ENCODE measurements around the gene OLA1.

DNA sequence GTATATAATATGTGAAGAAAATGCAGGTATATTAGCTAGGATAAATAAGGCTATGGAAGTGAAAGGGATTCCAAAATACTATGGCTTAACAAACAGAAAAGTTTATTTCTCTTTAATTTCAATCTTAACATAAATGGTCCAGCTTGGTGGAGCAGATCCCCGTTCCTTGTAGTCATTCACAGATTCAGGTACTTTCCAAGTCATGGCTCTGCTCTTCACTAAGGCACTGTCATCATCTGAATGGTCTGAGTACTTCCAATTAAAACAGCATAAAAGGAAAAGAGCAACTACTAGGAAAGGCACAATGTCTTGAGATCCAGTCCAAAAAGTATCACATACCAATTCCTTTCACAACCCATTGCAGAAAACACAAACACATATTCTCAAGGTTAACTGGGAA lies 63.4 kb downstream of the OLA1 start:
- TF ChIP-seq MXI1 (IDR thresholded peaks at IDR 0.05; ENCODE audit: low read depth, low read length), result no peak
- TF ChIP-seq, protein P1, sequence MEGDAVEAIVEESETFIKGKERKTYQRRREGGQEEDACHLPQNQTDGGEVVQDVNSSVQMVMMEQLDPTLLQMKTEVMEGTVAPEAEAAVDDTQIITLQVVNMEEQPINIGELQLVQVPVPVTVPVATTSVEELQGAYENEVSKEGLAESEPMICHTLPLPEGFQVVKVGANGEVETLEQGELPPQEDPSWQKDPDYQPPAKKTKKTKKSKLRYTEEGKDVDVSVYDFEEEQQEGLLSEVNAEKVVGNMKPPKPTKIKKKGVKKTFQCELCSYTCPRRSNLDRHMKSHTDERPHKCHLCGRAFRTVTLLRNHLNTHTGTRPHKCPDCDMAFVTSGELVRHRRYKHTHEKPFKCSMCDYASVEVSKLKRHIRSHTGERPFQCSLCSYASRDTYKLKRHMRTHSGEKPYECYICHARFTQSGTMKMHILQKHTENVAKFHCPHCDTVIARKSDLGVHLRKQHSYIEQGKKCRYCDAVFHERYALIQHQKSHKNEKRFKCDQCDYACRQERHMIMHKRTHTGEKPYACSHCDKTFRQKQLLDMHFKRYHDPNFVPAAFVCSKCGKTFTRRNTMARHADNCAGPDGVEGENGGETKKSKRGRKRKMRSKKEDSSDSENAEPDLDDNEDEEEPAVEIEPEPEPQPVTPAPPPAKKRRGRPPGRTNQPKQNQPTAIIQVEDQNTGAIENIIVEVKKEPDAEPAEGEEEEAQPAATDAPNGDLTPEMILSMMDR (IDR thresholded peaks at IDR 0.05 in 2 of 3, conservative IDR thresholded peaks at IDR 0.05 in 1 of 3; ENCODE audit: insufficient read depth in 2 of 3, low read depth in 1 of 3, low read length in 3 of 3), result no peak
- TF ChIP-seq, protein P2, sequence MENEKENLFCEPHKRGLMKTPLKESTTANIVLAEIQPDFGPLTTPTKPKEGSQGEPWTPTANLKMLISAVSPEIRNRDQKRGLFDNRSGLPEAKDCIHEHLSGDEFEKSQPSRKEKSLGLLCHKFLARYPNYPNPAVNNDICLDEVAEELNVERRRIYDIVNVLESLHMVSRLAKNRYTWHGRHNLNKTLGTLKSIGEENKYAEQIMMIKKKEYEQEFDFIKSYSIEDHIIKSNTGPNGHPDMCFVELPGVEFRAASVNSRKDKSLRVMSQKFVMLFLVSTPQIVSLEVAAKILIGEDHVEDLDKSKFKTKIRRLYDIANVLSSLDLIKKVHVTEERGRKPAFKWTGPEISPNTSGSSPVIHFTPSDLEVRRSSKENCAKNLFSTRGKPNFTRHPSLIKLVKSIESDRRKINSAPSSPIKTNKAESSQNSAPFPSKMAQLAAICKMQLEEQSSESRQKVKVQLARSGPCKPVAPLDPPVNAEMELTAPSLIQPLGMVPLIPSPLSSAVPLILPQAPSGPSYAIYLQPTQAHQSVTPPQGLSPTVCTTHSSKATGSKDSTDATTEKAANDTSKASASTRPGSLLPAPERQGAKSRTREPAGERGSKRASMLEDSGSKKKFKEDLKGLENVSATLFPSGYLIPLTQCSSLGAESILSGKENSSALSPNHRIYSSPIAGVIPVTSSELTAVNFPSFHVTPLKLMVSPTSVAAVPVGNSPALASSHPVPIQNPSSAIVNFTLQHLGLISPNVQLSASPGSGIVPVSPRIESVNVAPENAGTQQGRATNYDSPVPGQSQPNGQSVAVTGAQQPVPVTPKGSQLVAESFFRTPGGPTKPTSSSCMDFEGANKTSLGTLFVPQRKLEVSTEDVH (IDR thresholded peaks at IDR 0.05; ENCODE audit: low read depth, partially characterized antibody), result no peak
- TF ChIP-seq, protein P3, sequence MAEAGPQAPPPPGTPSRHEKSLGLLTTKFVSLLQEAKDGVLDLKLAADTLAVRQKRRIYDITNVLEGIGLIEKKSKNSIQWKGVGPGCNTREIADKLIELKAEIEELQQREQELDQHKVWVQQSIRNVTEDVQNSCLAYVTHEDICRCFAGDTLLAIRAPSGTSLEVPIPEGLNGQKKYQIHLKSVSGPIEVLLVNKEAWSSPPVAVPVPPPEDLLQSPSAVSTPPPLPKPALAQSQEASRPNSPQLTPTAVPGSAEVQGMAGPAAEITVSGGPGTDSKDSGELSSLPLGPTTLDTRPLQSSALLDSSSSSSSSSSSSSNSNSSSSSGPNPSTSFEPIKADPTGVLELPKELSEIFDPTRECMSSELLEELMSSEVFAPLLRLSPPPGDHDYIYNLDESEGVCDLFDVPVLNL (CRISPR knock-in tag; IDR thresholded peaks at IDR 0.05; ENCODE audit: low read depth), result no peak
- TF ChIP-seq POLR2A (conservative IDR thresholded peaks at IDR 0.05), result no peak

All from K562 (cell line).